ENCODE measurements around the gene FARP1.

FARP1 gene

DNA sequence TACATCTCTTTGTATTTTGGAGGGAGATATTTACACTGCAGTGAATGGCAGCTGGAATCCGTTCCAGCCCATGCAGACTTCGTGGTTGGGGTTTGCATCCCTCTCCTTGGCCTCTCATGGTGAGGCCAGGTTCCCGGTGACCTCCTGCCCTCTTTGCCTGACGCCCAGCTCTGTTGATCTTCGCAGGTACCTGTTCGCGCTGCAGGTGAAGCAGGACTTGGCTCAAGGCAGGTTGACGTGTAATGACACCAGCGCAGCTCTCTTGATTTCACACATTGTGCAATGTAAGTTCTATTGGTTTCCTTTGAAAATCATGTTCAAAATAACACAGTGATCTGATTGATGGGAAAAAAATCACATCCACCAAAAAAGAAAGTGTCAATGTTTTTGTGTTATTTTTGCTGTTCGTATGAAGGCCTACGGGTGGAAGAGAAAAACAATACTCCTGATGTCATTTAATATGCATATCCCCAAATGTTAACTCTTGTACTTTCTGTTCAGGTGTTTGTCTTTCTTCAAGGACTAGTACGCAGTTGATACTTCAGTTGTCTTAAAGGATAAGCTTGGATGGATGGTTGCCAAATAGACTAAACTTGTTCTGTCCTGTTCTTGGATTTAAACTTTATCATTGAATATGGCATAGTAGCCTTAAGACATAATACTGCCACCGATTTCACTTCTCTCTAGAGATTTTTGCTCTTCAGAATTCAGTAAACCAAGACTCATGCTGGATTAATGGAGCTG lies 234.9 kb downstream of the FARP1 start:
- no peaks in the 10 kb centered on the region for H3K27me3 Mint-ChIP-seq
- peaks cover 5% of the 10 kb centered on the region for H3K9me3 Mint-ChIP-seq
- H3K4me1 Mint-ChIP-seq = no peaks in the 10 kb centered on the region
- no peaks in the 10 kb centered on the region for H3K36me3 Mint-ChIP-seq
- no peak overlapping the region for H3K27ac Mint-ChIP-seq
- no peak overlapping the region for H3K4me3 Mint-ChIP-seq
- CTCF ChIA-PET = no interaction called here
- DNase-seq = no peak

DNA sequence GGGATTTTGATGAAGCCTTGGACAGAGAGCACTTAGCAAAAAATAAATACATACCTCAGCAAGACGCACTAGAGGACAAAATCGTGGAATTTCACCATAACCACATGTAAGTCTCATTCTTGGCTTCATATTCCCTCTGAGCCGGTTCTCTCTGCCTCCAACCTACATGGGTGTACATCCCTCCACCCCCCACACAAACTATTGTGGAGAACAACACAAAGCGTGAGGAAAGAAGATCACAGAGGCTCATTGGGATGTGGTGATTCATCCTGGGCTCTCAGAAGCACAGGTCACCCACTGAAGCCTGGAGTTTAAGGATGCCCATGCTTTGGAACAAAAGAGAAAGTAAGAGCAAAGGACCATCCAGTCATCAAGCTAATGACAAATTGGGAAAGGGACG lies 241.8 kb downstream of the FARP1 start:
- Mint-ChIP-seq H3K27me3 (peaks cover 9% of the 10 kb centered on the region), H3K27ac (no peak overlapping the region), H3K9me3 (no peaks in the 10 kb centered on the region), H3K36me3 (no peaks in the 10 kb centered on the region), H3K4me3 (no peak overlapping the region), H3K4me1 (no peaks in the 10 kb centered on the region)
- DNase-seq = no peak
- CTCF ChIA-PET = no interaction called here

DNA sequence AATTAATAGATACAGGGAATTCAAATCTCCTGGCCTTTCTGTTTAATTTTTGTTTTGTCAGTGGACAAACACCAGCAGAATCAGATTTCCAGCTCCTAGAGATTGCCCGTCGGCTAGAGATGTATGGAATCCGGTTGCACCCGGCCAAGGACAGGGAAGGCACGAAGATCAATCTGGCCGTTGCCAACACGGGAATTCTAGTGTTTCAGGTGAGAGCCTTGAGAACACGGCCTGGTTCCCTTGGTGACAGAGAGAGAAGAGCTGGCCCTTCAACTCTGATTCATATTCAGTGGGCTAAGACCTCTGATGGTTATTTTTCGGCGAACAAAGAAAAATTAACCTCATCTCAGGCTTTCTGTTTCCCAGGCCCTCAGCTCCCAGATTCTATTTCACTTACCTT lies 242.7 kb downstream of the FARP1 start:
- CTCF ChIA-PET = no interaction called here
- no peaks in the 10 kb centered on the region for H3K36me3 Mint-ChIP-seq
- no peak overlapping the region for H3K27ac Mint-ChIP-seq
- H3K9me3 Mint-ChIP-seq = no peaks in the 10 kb centered on the region
- peaks cover 9% of the 10 kb centered on the region for H3K27me3 Mint-ChIP-seq
- H3K4me3 Mint-ChIP-seq = no peak overlapping the region
- no peaks in the 10 kb centered on the region for H3K4me1 Mint-ChIP-seq
- no peak for DNase-seq

DNA sequence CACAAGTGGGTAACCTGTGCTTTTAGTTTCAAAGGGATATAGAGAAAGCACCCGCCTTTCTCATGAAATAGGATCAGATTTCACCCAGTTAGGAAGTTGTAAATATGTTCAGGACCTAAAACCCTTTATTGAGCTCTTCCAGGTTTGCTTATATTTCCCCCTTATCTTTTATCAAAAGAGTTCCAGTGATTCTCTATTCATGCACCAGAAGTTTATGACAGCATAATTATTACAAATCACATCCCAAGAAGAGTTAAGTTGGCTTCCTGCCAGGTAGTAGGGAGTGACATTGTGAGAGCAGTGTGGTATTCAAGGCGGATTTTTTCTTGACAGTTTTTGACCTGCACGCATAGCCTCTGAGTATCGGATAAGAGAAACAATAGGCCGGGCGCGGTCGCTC lies 243.7 kb downstream of the FARP1 start:
- H3K27me3 Mint-ChIP-seq = peaks cover 9% of the 10 kb centered on the region
- no peaks in the 10 kb centered on the region for H3K36me3 Mint-ChIP-seq
- H3K4me1 Mint-ChIP-seq = no peaks in the 10 kb centered on the region

DNA sequence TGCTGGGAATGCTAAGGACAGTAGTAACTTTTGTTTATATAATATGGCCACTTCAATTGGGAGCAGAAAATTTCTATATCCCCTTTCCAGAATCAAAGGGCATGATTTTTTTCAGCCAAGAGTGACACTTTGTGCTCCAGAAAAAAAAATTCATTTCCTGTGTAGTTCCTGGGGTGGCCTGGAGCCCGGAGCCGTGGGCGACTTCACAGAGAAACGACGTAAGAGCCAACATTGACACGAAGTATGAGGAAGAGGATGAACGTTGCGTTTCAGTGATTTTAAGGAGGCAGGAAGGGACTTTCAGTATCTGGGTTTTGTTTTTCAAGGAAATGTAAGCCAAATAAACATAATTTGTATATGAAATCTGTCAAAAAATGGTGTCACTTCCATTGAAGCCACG lies 246.4 kb downstream of the FARP1 start:
- CTCF ChIA-PET = no interaction called here
- peaks cover 12% of the 10 kb centered on the region for H3K27me3 Mint-ChIP-seq
- no peaks in the 10 kb centered on the region for H3K36me3 Mint-ChIP-seq
- no peak overlapping the region for H3K27ac Mint-ChIP-seq
- no peaks in the 10 kb centered on the region for H3K4me1 Mint-ChIP-seq
- no peak overlapping the region for H3K4me3 Mint-ChIP-seq
- H3K9me3 Mint-ChIP-seq = no peaks in the 10 kb centered on the region
- DNase-seq = no peak

More for the DNA sequence above, 243.7 kb downstream of the FARP1 start:
- CTCF ChIA-PET = no interaction called here
- H3K27ac Mint-ChIP-seq = no peak overlapping the region
- H3K4me3 Mint-ChIP-seq = no peak overlapping the region
- no peak for DNase-seq
- H3K9me3 Mint-ChIP-seq = no peaks in the 10 kb centered on the region

DNA sequence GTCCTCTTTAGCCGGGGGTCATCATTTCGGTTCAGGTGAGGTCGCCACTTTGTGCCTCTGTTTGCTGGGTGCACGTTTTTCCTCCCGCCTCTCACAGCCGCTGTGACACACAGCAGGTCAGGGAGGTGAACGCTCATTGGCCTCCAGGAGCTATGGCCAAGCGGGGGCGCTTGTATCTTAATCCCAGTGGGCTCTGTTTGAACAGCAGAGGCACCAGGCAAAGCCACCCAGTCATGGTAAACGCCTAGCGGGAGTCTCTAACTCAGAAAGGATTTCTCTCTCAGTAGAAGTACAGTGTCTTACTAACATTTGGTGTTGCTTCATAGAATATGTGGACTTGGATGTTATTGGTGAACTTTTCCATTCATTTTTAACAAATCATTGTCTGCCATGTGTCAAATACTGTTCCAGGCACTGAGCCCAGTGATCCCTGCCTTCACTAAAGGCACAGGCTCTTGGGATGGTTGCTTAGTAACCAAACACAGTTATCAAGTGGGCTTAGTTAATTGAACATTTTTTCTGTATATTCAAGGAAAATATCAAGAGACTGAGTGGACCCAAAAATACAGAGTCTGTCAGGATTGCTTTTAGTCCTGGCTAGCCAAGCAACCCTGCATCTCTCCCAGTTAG lies 247.3 kb downstream of the FARP1 start:
- Mint-ChIP-seq H3K4me3 (no peak overlapping the region), H3K4me1 (no peaks in the 10 kb centered on the region), H3K27ac (no peak overlapping the region), H3K27me3 (peaks cover 5% of the 10 kb centered on the region), H3K36me3 (no peaks in the 10 kb centered on the region), H3K9me3 (no peaks in the 10 kb centered on the region)
- CTCF ChIA-PET = no interaction called here
- no peak for DNase-seq

DNA sequence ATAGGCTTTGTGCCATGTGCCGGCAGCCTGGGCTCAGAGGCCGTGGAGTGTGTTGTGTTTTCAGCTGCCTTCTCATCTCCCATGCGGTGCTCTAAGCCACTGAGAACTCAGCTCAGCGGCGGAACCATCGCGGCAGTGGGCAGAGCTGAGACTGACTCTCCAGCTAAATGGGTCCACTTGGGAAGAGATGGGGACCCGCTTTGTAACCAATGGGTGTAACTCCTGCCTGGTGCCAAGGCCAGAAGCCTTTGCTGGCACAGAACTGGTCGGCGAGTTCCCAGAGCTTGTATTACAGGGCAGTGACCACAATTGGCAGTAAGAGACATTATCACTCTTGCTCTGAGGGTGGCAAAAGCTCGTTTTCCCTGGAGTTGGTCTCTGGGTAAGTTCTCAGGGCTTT lies 251.0 kb downstream of the FARP1 start:
- no peak overlapping the region for H3K4me3 Mint-ChIP-seq
- DNase-seq = no peak
- H3K27me3 Mint-ChIP-seq = peaks cover 8% of the 10 kb centered on the region
- H3K27ac Mint-ChIP-seq = no peak overlapping the region
- no peaks in the 10 kb centered on the region for H3K36me3 Mint-ChIP-seq
- H3K9me3 Mint-ChIP-seq = no peaks in the 10 kb centered on the region
- no peaks in the 10 kb centered on the region for H3K4me1 Mint-ChIP-seq
- CTCF ChIA-PET = no interaction called here

DNA sequence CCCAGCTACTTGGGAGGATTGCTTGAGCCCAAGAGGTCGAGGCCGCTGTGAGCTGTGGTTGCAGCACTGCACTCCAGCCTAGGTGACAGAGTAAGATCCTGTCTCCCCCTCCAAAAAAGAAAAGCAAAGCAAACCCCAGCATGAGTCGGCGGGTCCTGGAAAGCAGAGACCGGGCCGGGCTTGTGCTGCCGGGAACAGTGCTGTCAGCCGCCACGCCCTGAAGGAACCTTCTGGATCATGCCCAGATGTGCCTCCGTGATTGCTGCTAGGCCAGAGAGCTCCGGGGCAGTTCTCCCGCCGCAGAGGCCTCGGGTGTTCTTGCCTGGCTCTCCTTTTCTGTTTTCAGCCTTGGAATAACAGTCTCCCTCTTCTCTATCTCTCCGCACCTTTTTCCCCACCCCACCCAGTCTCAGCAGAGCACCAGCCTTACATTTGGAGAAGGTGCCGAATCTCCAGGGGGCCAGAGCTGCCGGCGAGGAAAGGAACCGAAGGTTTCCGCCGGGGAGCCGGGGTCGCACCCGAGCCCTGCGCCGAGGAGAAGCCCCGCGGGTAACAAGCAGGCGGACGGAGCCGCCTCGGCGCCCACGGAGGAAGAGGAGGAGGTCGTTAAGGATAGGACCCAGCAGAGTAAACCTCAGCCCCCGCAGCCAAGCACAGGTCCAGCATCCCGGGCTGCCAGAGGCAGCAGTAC lies 252.1 kb downstream of the FARP1 start:
- H3K4me3 Mint-ChIP-seq = no peak overlapping the region
- H3K36me3 Mint-ChIP-seq = no peaks in the 10 kb centered on the region
- H3K27ac Mint-ChIP-seq = no peak overlapping the region
- H3K9me3 Mint-ChIP-seq = no peaks in the 10 kb centered on the region
- peaks cover 13% of the 10 kb centered on the region for H3K27me3 Mint-ChIP-seq
- DNase-seq = no peak
- CTCF ChIA-PET = interaction anchor here (0.6 kb wide), 1 partner anchor 27 kb away, joined by 4 read pairs; no protein-coding TSS in a partner anchor
- no peaks in the 10 kb centered on the region for H3K4me1 Mint-ChIP-seq

DNA sequence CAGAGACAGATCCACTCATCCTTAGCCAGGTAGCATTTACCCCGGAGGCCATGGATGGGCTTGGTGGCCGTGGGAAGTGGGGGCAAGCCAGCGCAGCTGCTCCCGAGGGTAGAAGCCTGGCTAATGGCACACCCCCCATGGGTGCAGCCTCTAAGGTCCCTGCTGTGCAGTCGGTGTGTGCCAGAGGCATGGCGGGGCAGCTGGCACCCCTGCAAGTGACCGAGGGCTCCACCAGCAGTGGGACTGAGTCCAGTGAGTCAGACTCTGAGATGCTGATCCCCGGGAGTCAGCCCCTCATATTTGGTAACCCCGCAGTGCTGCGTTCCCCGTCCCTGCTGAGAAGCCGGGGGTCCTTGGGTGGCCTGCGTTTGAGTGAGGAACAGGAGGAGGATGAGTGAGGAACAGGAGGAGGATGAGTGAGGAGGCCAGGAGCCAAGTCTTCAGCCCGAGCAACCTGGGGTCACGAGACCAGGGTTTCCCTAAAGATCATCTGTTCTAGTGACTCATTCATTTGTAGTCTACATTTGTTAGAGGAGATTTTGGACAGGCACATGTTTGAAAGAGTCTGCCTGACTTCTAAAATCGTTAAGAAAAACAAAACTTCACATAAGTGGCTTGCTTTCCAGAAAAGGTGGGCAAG lies 253.3 kb downstream of the FARP1 start:
- Mint-ChIP-seq H3K27me3 (peaks cover 13% of the 10 kb centered on the region), H3K27ac (no peak overlapping the region), H3K9me3 (no peaks in the 10 kb centered on the region), H3K4me3 (no peak overlapping the region), H3K36me3 (no peaks in the 10 kb centered on the region), H3K4me1 (no peaks in the 10 kb centered on the region)
- CTCF ChIA-PET = no interaction called here
- DNase-seq = no peak

DNA sequence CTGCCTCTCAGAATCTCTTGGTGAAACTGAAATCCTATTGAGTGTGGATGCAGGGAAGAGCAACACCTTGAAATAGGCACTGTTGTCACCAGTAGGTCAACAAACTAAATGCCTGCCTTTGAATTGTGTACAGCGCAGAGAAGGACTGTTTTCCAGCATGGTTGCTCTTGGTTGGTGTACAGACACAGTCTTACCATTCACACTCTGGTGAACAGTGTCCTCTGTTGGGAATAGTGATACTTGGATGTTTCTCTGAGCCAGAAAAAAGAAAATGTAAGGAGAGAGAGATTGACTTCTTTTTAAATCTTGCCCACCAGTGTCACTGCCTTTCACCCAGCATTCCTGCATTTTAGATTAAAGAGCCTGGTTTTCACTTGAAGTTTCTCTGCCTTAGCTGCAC lies 254.3 kb downstream of the FARP1 start:
- CTCF ChIA-PET = no interaction called here
- Mint-ChIP-seq H3K9me3 (no peaks in the 10 kb centered on the region), H3K27ac (no peak overlapping the region), H3K4me1 (no peaks in the 10 kb centered on the region), H3K36me3 (no peaks in the 10 kb centered on the region), H3K4me3 (no peak overlapping the region), H3K27me3 (peaks cover 11% of the 10 kb centered on the region)
- DNase-seq = no peak

DNA sequence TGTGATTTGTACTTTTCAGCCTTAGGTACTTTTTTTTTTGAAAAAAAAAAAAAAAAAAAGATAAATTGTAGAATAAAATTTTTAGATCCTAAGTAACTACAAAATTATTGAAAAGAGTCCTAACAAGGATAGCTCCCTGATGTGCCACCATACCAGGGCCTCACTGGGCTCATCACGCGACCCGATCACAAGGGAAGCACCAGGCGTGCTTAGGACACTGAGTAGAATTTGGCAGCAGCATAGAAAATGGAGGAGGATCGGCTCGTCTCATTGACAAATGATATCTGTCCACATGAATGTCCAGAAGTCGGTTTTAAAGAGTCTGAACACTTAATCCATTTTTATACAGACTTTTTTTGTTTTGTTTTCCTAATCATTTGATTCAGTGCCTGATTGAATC lies 255.0 kb downstream of the FARP1 start:
- no peaks in the 10 kb centered on the region for H3K9me3 Mint-ChIP-seq
- H3K4me1 Mint-ChIP-seq = no peaks in the 10 kb centered on the region
- H3K27me3 Mint-ChIP-seq = peaks cover 8% of the 10 kb centered on the region
- DNase-seq = no peak
- CTCF ChIA-PET = no interaction called here
- no peak overlapping the region for H3K4me3 Mint-ChIP-seq
- H3K27ac Mint-ChIP-seq = no peak overlapping the region
- no peaks in the 10 kb centered on the region for H3K36me3 Mint-ChIP-seq

DNA sequence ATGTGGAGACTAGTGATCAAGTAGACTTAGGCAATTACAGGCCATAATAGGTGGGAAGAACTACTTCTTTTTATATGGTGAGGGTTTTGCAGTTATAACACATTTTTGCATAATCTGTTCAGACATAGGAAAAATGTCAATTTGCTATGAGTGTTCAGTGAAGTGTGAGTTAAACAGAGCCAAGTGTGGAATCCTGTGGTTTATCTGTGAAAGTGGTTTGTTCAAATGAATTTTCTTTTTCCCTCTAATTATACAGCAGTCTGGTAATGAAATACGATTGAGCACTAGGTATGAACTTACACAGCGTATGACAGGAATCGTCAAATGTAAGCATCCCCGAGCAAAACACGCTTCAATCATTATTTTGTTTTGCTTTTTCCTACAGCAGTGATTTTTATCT lies 255.7 kb downstream of the FARP1 start:
- Mint-ChIP-seq H3K36me3 (no peaks in the 10 kb centered on the region), H3K4me3 (no peak overlapping the region), H3K27me3 (peaks cover 8% of the 10 kb centered on the region), H3K27ac (no peak overlapping the region), H3K9me3 (no peaks in the 10 kb centered on the region), H3K4me1 (no peaks in the 10 kb centered on the region)
- DNase-seq = no peak
- CTCF ChIA-PET = no interaction called here

DNA sequence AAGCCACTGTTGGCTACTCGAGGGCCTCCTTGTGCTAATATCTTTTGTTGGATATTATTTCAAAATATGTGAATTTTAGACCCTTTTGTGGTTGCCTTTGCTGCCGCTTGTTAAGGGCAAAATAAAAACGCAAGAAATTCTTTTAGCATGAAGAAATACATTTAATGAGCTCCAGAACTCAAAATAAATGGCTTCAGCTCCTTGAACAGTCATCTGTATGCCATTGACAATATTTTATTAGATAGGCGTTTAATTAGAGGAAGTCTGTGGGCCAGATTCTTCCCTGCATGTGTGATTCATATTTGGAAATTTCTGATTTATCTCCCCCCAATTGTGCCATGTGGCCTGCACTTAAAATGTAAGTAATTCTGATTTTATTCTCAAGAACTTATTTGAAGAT lies 256.9 kb downstream of the FARP1 start:
- no peak for DNase-seq
- Mint-ChIP-seq H3K4me3 (no peak overlapping the region), H3K36me3 (no peaks in the 10 kb centered on the region), H3K9me3 (no peaks in the 10 kb centered on the region), H3K4me1 (no peaks in the 10 kb centered on the region), H3K27ac (no peak overlapping the region), H3K27me3 (peaks cover 8% of the 10 kb centered on the region)
- CTCF ChIA-PET = interaction anchor here (0.6 kb wide), 1 partner anchor 67 kb away, joined by 4 read pairs; no protein-coding TSS in a partner anchor

DNA sequence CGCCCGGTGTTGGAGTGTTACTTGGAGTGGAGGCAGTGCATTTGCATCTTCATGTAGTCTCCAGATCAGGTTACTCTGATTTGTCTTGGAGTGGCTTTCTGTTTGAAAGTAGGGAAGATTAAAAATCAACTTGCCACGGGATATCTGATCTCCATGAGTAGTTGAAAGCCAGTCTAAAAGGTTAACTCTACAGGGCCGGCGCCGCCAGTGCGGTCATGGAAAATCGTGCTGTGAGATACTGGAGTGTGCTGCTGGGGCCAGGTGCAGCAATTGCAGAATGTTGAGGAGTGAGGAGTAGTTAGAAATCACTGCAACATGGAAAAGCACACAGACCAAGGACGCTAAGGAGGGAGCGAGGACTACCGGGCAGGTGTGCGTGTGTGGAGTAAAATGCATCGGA lies 259.0 kb downstream of the FARP1 start:
- Mint-ChIP-seq H3K4me3 (no peak overlapping the region), H3K36me3 (no peaks in the 10 kb centered on the region), H3K27me3 (peaks cover 5% of the 10 kb centered on the region), H3K9me3 (no peaks in the 10 kb centered on the region), H3K4me1 (no peaks in the 10 kb centered on the region), H3K27ac (no peak overlapping the region)
- CTCF ChIA-PET = interaction anchor here (0.6 kb wide), 1 partner anchor 9 kb away, joined by 3 read pairs; no protein-coding TSS in a partner anchor
- DNase-seq = no peak

Measured in activated naive CD4-positive, alpha-beta T cell treated with anti-CD3 and anti-CD28 coated beads, Interleukin-2, amount 10 ng/mL, durations not matched to agents 7 days and 5 days (primary cell).